Activated CD8-positive, alpha-beta memory T cell treated with anti-CD3 and anti-CD28 coated beads, Interleukin-2, amount 50 U/mL, for 48 hours (primary cell): ENCODE results near the gene PPP1CA.

Experiments used
- DNase-seq: peaks from one replicate; pipeline ENCODE4 v3.0.0-alpha.2; 2020

Gene PPP1CA

GRCh38 chr11:67400942-67401494 lies 640 bp downstream of the PPP1CA start:
- DNase-seq: no peak

GRCh38 chr11:67400251-67400941 lies 1.3 kb downstream of the PPP1CA start:
- no peak for DNase-seq

GRCh38 chr11:67398661-67399563 lies 2.7 kb downstream of the PPP1CA start:
- no peak for DNase-seq

GRCh38 chr11:67397986-67398660 lies 3.5 kb downstream of the PPP1CA start:
- DNase-seq: no peak

- DNase-seq: no peak
Observed at GRCh38 chr11:67397536-67397935, 4.1 kb downstream of the PPP1CA start.

- no peak for DNase-seq
Observed at GRCh38 chr11:67396587-67397389, 4.9 kb downstream of the PPP1CA start.

GRCh38 chr11:67396259-67396581 lies 5.4 kb downstream of the PPP1CA start:
- no peak for DNase-seq

- no peak for DNase-seq
Observed at GRCh38 chr11:67395555-67396258, 6.0 kb downstream of the PPP1CA start.

- no peak for DNase-seq
Observed at GRCh38 chr11:67393990-67394389, 7.7 kb downstream of the PPP1CA start.

GRCh38 chr11:67393437-67393836 lies 8.2 kb downstream of the PPP1CA start:
- no peak for DNase-seq

GRCh38 chr11:67392183-67392715 lies 9.4 kb downstream of the PPP1CA start:
- DNase-seq: no peak

GRCh38 chr11:67391304-67392182 lies 10.1 kb downstream of the PPP1CA start, which contains the start of gene RAD9A:
RAD9A (plus strand) TSS chr11:67391986; CDS start chr11:67392045, 59 bp downstream.
- DNase-seq: peak; percentile 96

- no peak for DNase-seq
Observed at GRCh38 chr11:67390947-67391303, 10.7 kb downstream of the PPP1CA start.

GRCh38 chr11:67389477-67389876 lies 12.2 kb downstream of the PPP1CA start:
- peak; percentile 74 for DNase-seq

GRCh38 chr11:67387518-67387917 lies 14.1 kb downstream of the PPP1CA start:
- DNase-seq: no peak

GRCh38 chr11:67387069-67387468 lies 14.6 kb downstream of the PPP1CA start:
- DNase-seq: no peak

GRCh38 chr11:67384851-67385366 lies 16.7 kb downstream of the PPP1CA start:
- no peak for DNase-seq

GRCh38 chr11:67382276-67383136 lies 19.2 kb downstream of the PPP1CA start:
- DNase-seq: peak; percentile 90
